D341Med (cell line): ENCODE measurements around the gene CXXC5.

ENCODE experiments used
- DNase-seq: peaks from one replicate; pipeline ENCODE4 v3.0.0; 2012; ENCODE audit warnings: low spot score

CXXC5 gene

GRCh38 chr5:139651043-139651834 is 3.1 kb downstream of the CXXC5 start:
- DNase-seq, result no peak

GRCh38 chr5:139651853-139652787 is 4.0 kb downstream of the CXXC5 start:
- peak; percentile 82 for DNase-seq

GRCh38 chr5:139652788-139653241 is 4.7 kb downstream of the CXXC5 start:
- no peak for DNase-seq

DNA sequence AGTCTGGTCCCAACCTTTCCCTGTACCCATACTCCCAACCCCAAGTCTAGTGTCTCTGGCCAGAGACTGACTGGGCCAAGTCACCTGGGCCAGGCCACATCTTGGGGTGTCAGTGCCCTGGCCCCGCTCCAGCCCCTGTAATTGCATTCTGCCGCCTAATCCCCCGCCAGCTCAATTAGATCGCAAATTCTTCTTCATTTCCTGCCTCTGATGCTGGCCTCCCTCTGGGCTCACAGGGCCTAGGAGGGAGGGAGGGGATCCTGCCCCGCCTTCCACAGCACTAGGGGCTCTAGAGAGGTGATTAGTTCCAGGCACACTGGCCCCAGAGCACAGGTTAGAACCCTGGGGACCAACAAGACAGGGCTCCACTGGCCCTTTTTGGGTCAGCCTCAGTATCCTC is 5.5 kb downstream of the CXXC5 start:
- no peak for DNase-seq

DNA sequence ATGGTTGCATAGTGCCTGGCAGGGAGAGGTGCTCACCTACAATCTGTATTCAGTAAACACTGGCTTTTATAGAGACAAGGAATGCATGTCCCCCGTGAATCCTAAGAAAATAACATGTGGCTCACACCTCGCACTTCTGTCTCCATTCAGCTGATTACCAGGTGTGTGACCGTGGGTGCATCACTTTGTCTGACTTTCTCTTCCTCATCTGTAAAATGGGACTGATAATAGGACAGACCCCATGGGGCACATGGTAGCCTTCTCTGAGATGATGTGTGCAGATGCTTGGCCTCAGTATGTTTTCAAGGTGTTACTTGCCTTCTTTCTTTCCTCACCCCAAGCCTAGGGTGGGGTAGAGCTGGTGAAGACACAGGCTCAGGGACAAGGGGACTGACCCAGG is 6.3 kb downstream of the CXXC5 start:
- DNase-seq, result no peak

DNA sequence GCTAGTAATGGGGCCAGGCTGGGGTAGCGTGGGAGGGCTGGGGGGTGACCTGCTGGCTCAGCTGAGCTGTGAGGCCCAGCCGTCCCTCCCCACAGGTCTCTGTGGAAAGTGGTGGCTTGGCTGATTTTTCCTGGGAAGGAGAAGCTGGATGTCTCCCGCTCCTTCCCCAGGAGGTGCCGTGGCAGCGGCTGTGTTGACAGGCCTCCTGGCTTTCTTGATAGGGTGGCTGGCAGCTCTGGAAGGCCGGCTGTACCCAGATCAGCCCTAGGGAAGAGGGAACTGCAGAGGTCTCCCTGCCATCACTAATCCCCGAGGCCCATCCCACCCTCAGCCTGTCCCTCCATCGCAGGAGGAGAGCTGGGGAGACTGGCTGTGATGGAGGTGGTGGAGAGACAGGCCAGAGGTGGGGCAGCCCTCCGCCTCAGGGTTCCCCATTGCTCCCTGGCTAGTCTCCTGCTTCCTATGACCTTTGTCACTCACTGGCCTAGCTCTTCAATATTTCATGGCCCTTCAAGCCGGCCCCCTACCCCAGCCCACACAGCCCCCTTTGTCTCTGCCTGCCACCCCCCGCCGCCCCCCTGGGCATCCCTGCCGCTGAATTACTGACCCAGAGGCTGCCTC is 6.8 kb downstream of the CXXC5 start:
- DNase-seq, result peak; percentile 53

DNA sequence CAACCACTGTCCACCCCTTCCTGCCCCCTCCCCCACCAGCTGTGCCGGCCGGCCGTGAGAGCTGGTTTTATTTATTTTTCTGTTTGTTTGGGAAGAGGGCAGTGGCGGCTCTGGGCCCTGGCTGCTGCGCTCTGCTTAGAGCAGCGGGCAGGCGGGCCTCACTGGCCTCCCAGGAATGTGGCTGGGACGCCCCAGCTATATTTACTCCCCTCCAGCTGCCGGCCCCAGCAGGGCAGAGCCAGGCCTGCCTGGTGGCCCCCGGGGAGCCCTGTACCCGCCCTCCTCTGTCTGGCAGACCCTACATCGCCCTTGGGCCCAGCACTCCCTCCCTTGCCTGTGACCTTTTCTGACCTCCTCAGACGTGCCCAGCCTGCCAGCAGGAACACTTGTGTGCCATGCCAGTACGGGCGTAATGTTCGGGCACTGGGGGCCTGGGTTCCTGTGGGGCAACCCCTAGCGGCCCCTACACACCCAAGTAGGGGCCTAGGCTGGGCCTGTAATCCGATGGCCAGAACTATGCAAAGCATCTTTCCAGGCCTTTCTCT is 7.7 kb downstream of the CXXC5 start:
- no peak for DNase-seq

DNA sequence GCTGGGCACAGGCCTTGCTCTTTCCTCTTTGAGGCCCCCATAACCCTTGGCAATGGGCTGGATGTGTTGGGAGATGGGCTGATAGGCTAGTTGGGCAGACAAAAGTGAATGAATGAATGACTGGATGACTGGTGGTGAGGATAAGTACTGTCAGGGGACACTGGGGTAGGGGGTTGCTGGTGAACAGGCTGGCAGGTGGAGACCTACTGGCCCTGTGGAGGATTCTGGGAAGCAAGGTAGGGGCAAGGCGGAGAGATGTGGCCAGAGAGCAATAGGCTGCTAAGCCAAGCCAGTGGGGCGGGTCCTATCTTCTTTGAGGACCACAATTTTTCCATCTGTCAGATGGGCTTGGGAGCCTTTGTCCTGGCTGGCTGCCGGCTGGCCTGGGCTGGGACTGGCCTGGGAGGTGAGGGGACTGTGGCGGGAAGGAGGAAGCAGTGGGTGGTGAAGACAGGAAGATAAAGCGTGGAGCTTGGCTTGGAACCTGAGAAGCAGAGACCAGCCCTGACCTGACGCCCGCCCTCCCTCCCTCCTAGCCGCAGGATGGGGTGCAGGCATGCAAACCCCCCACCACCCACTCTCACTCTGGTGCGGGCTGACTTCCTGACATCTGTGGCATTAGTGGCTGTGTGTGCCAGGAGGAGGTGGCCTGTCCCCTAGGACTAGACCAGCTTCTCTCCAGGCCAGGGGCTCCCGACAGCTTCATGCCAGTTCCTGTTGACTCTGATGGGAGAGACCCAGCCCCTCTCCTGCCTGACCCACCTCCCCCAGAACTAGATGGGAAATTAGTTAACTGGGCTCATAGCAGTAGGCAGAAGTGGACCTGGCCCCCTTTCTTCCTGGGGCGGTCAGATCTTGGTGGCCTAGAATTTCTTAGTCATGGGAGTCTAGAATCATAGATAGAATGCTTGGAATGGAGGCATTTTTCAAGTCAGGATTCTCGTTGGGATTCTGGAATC is 9.5 kb downstream of the CXXC5 start:
- no peak for DNase-seq

DNA sequence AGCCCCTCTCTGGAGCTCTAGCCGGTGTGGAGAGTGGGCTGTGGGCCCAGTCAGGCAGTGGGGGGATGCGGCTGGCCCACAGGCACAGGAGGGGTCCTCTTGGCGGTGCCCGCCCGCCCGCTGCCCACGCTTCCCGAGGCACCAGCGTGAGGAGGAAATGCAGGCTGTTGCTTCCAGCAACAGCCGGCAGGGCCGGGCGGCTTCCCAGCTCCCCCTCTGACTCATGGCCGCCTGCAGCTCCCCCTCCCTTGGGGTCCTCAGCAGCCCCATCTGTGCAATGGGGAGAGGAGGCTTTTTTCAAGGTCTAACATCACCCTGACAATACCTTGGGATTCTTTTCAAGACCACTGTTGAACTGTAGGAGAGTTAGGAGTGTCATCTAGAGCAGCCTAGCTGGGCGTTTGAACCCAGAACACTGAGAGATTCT is 10.4 kb downstream of the CXXC5 start:
- no peak for DNase-seq

DNA sequence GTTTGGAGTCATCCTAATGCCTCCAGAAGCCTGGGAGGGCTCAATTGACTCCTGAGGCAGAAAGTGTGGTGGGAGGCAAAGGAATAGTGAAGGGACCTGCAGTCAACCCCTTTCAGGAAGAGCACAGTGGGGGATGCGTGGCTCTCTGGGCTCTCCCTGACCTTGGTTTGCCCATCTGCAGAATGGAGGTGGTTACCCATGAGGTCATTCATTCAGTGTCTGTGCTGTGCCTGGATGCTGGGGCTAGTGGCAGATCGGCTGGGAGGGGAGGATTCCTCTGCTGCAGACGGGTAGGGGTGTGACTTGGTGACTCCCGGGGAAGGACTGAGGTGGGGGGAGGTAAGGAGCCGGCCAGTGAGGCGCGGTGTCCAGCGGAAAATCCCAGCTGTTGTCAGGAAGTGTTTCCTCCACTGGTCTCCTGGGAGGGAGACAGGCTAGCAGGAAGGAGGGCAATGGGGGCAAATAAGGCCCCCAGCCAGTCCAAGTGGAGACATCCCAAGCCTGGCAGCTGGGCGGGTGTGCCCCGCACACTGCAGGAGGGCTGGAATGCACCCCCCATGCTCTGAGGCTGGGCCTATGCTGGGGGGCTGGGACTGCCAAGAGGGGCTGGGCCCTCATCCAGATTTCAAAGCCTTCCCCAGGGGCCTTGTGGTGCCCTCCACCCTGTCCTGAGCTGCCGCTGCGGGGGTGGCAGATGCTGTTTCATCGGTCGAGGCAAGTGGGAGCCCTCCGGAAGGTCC is 10.9 kb downstream of the CXXC5 start:
- DNase-seq, result peak; percentile 62

DNA sequence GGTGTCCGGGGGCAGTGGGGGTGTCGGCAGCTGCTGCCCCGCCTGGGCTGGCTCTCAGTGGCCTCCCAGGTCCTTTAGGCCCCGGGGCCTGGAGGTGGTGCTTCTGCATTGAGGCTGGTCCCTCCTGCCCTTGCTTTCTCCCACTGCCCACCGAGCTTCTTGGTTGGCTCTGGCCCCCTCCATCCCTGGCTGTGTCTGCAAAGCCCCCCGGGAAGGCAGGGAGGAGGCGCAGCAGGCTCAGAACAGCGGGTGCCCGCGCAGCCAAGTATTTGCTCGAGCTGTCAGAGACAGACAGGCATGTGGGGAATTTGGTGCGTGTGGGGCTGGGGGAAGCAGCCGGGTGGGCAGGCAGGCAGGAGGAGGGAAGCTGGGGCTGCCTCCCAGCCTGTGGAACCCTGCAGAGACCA is 11.5 kb downstream of the CXXC5 start:
- DNase-seq, result no peak

GRCh38 chr5:139660105-139660922 is 12.2 kb downstream of the CXXC5 start:
- peak; percentile 50 for DNase-seq

- peak; percentile 62 for DNase-seq
These were observed 13.0 kb downstream of the CXXC5 start for GRCh38 chr5:139660923-139661814.

DNA sequence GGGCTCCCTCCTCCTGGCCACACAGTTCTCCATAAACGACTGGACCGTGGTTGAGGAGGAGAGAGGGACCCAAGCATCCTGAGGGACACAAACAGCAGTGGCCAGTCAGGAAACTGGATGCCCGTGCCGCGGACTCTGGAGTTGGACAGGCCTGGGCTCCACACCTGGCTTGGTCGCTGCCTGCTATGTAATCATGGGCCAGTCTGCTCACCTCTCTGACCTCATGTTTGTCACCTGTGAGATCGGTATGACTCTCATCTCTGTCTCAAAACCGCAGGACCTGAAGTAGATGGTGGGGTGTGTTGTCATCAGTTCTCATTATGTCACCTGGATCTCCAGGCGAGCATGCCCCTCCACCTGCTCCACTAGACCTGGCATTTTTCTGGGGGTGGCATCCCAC is 14.5 kb downstream of the CXXC5 start:
- DNase-seq, result no peak

GRCh38 chr5:139663207-139664085 is 15.3 kb downstream of the CXXC5 start:
- no peak for DNase-seq

DNA sequence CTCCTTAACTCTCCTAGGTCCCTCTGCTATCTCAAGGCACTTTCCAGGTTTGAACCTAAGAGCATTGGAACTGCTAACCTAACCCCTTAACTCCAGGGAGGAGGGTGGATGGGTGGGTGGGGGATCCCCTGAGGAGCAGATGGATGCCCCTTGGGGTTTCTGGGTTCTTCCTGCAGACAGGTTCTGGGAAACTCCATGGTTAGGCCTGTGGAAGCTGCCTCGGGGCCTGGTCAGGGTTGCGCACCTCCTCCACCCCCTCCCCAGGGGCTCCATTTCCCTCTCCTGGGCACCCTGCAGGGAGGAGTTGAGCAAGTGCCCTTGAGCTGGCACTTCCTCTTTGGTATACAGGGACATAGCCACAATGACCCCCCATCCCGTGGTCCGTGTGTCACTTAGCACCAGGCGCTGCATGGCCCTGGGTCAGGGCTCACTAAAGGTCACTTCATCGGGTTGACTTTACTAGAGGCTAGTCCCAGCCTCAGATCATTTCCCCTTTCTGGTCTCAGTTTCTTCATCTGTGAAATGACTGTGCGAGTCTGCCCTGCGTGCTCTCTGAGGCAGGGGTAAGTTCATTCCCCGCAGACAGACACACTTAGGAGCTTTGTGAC is 16.0 kb downstream of the CXXC5 start:
- no peak for DNase-seq
